B cell (primary cell): ENCODE results near the gene PNCK. TPM values are rescaled to one million over a fixed set of nuclear protein-coding genes. Genes with fewer than 3 reads are reported as not detected.

Experiments used
- ATAC-seq: fragments of 200-7000 bp; cut with Tn5 transposase; one replicate; pipeline ENCODE4 v1.10.0; 2021; ENCODE audit warnings: low read depth, mild to moderate bottlenecking, moderate number of reproducible peaks, moderate library complexity
- CTCF ChIA-PET: fragments of 350-600 bp; sonication (Branson Sonifier 250); formaldehyde crosslinking; loops from one replicate; lab custom pipeline; 2021; ENCODE audit warnings: antibody characterized with exemption, inconsistent platforms; lab: Charles Lee
- POLR2A ChIA-PET: fragments of 350-600 bp; sonication (Branson Sonifier 250); formaldehyde crosslinking; loops from one replicate; lab custom pipeline; 2021; ENCODE audit warnings: antibody characterized with exemption; lab: Charles Lee
- DNase-seq: peaks from one replicate; pipeline ENCODE4 v3.0.0; 2013
- H2AFZ ChIP-seq: 2 replicates; pipeline ENCODE4 v1.6.1; 2012; ENCODE audit warnings: mild to moderate bottlenecking, low read depth, low read length; ENCODE audit not compliant: insufficient read depth, poor library complexity, severe bottlenecking
- H3K27ac ChIP-seq, 2 donors: 1 replicate in 1 of 2; 2 replicates in 1 of 2; pipeline ENCODE4 v1.5.1; 2012 to 2013; ENCODE audit warnings: low read length in 2 of 2, mild to moderate bottlenecking in 2 of 2, moderate library complexity in 1 of 2
- H3K27me3 ChIP-seq, 4 experiments: fragments of 200-600 bp in 1 of 4; sonication (generic) in 1 of 4; replicated peaks in 1 of 4; 1 replicate in 2 of 4; 2 replicates in 2 of 4; pipeline versions ENCODE4 v1.6.1 to v1.7.0; 2013 to 2016; ENCODE audit warnings: low read length in 3 of 4, mild to moderate bottlenecking in 2 of 4, mixed read lengths in 1 of 4, moderate library complexity in 1 of 4; ENCODE audit not compliant: insufficient read depth in 4 of 4, control insufficient read depth in 3 of 4; ENCODE audit errors: control extremely low read depth in 1 of 4
- H3K36me3 ChIP-seq, 2 experiments: replicated peaks in 1 of 2; 1 replicate in 1 of 2; 2 replicates in 1 of 2; pipeline versions ENCODE4 v1.6.1 to v1.7.1; 2013; ENCODE audit warnings: low read length in 1 of 2; ENCODE audit not compliant: insufficient read depth in 2 of 2, control insufficient read depth in 1 of 2; ENCODE audit errors: control extremely low read depth in 1 of 2, extremely low read depth in 1 of 2
- H3K4me1 ChIP-seq, 2 donors: fragments of 200-600 bp in 1 of 2; sonication (generic) in 1 of 2; 1 replicate in 1 of 2; 2 replicates in 1 of 2; pipeline versions ENCODE4 v1.5.1 to v1.6.1; 2013 to 2017; ENCODE audit warnings: low read length in 2 of 2; ENCODE audit not compliant: control insufficient read depth in 2 of 2, insufficient read depth in 2 of 2
- H3K4me2 ChIP-seq: replicated peaks from 2 replicates; pipeline ENCODE3; 2012; ENCODE audit warnings: mild to moderate bottlenecking, low read depth, low read length; ENCODE audit not compliant: poor library complexity, severe bottlenecking
- H3K4me3 ChIP-seq, 5 experiments: fragments of 200-600 bp in 1 of 5; sonication (generic) in 1 of 5; 1 replicate in 3 of 5; 2 replicates in 2 of 5; pipeline versions ENCODE4 v1.5.1 to v1.7.0; 2011 to 2016; ENCODE audit warnings: low read length in 4 of 5, mild to moderate bottlenecking in 4 of 5, low read depth in 2 of 5, control low read depth in 1 of 5, moderate library complexity in 1 of 5; ENCODE audit not compliant: insufficient read depth in 1 of 5; ENCODE audit errors: control extremely low read depth in 1 of 5, extremely low read depth in 1 of 5
- H3K79me2 ChIP-seq: fragments of 200-600 bp; sonication (generic); one replicate; pipeline ENCODE4 v1.6.0; 2016; ENCODE audit warnings: low read length; ENCODE audit not compliant: control insufficient read depth, insufficient read depth
- H3K9ac ChIP-seq: fragments of 200-600 bp; sonication (generic); 2 replicates; pipeline ENCODE4 v1.6.1; 2017; ENCODE audit warnings: mild to moderate bottlenecking, low read length, moderate library complexity
- H3K9me3 ChIP-seq, 3 donors: one replicate each; pipeline versions ENCODE4 v1.6.1 to v1.7.1; 2013; ENCODE audit warnings: low read length in 2 of 3; ENCODE audit not compliant: control insufficient read depth in 2 of 3, insufficient read depth in 1 of 3; ENCODE audit errors: control extremely low read depth in 1 of 3
- H4K20me1 ChIP-seq: 2 replicates; pipeline ENCODE4 v1.6.0; 2012; ENCODE audit warnings: mild to moderate bottlenecking, low read length; ENCODE audit not compliant: insufficient read depth, control insufficient read depth, poor library complexity, severe bottlenecking
- H3K27ac Mint-ChIP-seq: one replicate; pipeline ENCODE4 v1.8.0; 2021; ENCODE audit warnings: mixed read lengths
- H3K27me3 Mint-ChIP-seq: one replicate; pipeline ENCODE4 v1.8.0; 2021; ENCODE audit warnings: mixed read lengths
- H3K4me1 Mint-ChIP-seq: one replicate; pipeline ENCODE4 v1.8.0; 2021; ENCODE audit warnings: mixed read lengths
- H3K4me3 Mint-ChIP-seq: one replicate; pipeline ENCODE4 v1.8.0; 2021; ENCODE audit warnings: mixed read lengths
- H3K9me3 Mint-ChIP-seq: one replicate; pipeline ENCODE4 v1.8.0; 2022; ENCODE audit warnings: mixed read lengths; ENCODE audit not compliant: insufficient read depth
- CTCF ChIP-seq: fragments of 200-600 bp; IDR thresholded peaks from one replicate; pipeline ENCODE4 v1.8.0; 2022; ENCODE audit warnings: antibody characterized with exemption, mild to moderate bottlenecking
- EZH2 ChIP-seq: IDR thresholded peaks from 2 replicates; pipeline ENCODE4 v1.6.1; 2012; ENCODE audit warnings: borderline replicate concordance, low read depth, mild to moderate bottlenecking, moderate library complexity, low read length; ENCODE audit not compliant: insufficient read depth, poor library complexity, severe bottlenecking
- WGBS: methylation state at CpG from one replicate; pipeline ENCODE4 v1.1.5; 2013; ENCODE audit warnings: missing lambda C conversion rate; ENCODE audit not compliant: insufficient coverage; 5-methylcytosine and 5-hydroxymethylcytosine counted together
- intact Hi-C: fragments of 100-400 bp; cut with micrococcal nuclease; formaldehyde crosslinking; loops from one replicate; pipeline ENCODE4 v1.10.0; 2022
- polyA plus RNA-seq: library from polyadenylated mRNA; depleted of rRNA; stranded (reverse); fragments of >200 nt; gene quantifications from 2 replicates; pipeline ENCODE4 v1.2.3, GENCODE V29; 2012
- total RNA-seq, 2 donors: library from RNA; stranded (reverse); fragments of 120-200 nt in 1 of 2; gene quantifications; 1 replicate in 1 of 2; 2 replicates in 1 of 2; pipeline versions ENCODE4 v1.2.3 to v1.2.4, GENCODE V29; 2013 to 2022

PNCK gene
- total and polyA plus RNA-seq, 2 donors (not counting 1 experiment from before 2014, with no cell fraction given): 0.99 TPM; not detected in 1

- H3K27me3 ChIP-seq: no peaks in the 10 kb centered on the region
- ATAC-seq (no peak), DNase-seq (no peak)
- H3K79me2 ChIP-seq: no peaks in the 10 kb centered on the region
- no peaks in the 10 kb centered on the region for H3K9me3 ChIP-seq
- no peak overlapping the region for H2AFZ ChIP-seq
- intact Hi-C loops: no loop called here
- H3K9ac ChIP-seq: no peak overlapping the region
- H3K4me2 ChIP-seq: no peak overlapping the region
- H3K4me3 ChIP-seq: no peak overlapping the region
- CTCF ChIA-PET: no interaction called here
- WGBS: 81% methylated on average over 6 of the region's 12 CpGs
- Mint-ChIP-seq H3K4me3 (no peak overlapping the region), H3K9me3 (no peaks in the 10 kb centered on the region), H3K27ac (no peak overlapping the region), H3K27me3 (peaks cover 6% of the 10 kb centered on the region), H3K4me1 (no peaks in the 10 kb centered on the region)
- no peak overlapping the region for H3K27ac ChIP-seq
- H3K4me1 ChIP-seq: no peaks in the 10 kb centered on the region
- POLR2A ChIA-PET: no interaction called here
- no peaks in the 10 kb centered on the region for H4K20me1 ChIP-seq
- H3K36me3 ChIP-seq: no peaks in the 10 kb centered on the region
- no peak for TF ChIP-seq CTCF
Measured at GRCh38 chrX:153681175-153681574, 7.6 kb upstream of the PNCK start.

- no peaks in the 10 kb centered on the region for H3K79me2 ChIP-seq
- H3K4me3 Mint-ChIP-seq: peak overlapping the region; percentile 40
Measured at GRCh38 chrX:153674219-153674851, 722 bp upstream of the PNCK start.

More at GRCh38 chrX:153674219-153674851, 722 bp upstream of the PNCK start:
- no peak for ATAC-seq
- no peaks in the 10 kb centered on the region for H3K4me1 ChIP-seq
- no peak overlapping the region for H3K9ac ChIP-seq
- WGBS: 73% methylated on average over 21 of the region's 27 CpGs
- Mint-ChIP-seq H3K27me3 (peaks cover 19% of the 10 kb centered on the region), H3K27ac (no peak overlapping the region), H3K4me1 (peaks cover 5% of the 10 kb centered on the region), H3K9me3 (no peaks in the 10 kb centered on the region)
- no peak overlapping the region for H2AFZ ChIP-seq
- no peaks in the 10 kb centered on the region for H3K36me3 ChIP-seq
- H4K20me1 ChIP-seq: no peaks in the 10 kb centered on the region
- intact Hi-C loops: no loop called here
- H3K9me3 ChIP-seq: no peaks in the 10 kb centered on the region
- no peak for TF ChIP-seq CTCF
- no peak for TF ChIP-seq EZH2
- H3K27ac ChIP-seq: no peak overlapping the region
- ChIA-PET CTCF (no interaction called here), POLR2A (no interaction called here)
- peaks cover 0 to 20% (median 0%) of the 10 kb centered on the region in 4 experiments for H3K27me3 ChIP-seq
- no peak for DNase-seq
- H3K4me3 ChIP-seq: no peak overlapping the region
- H3K4me2 ChIP-seq: no peak overlapping the region
